Left cardiac atrium (tissue), 4 donors: Measurements from ENCODE around the gene SLIT3. TPM values are rescaled to one million over a fixed set of nuclear protein-coding genes. Genes with fewer than 3 reads are reported as not detected.

Experiments used
- ATAC-seq, 2 donors: fragments of 200-7000 bp; cut with Tn5 transposase; one replicate each; pipeline ENCODE4 v1.9.1; 2020; ENCODE audit warnings: mild to moderate bottlenecking in 2 of 2, moderate library complexity in 2 of 2
- DNase-seq: peaks from one replicate; pipeline ENCODE4 v3.0.0-alpha.2; 2020
- intact Hi-C, 2 donors: fragments of 100-400 bp; cut with DNase I; formaldehyde crosslinking; loops; one replicate each; pipeline versions ENCODE4 v1.14.1 to v1.15.1; 2022 to 2023
- total RNA-seq, 2 donors: library from RNA; stranded (reverse); fragmentation: NEBNext Ultra II Directional; extraction: Animal tissue kit (Norgen Biotek cat#: 25700); gene quantifications; one replicate each; pipeline ENCODE4 v1.2.1, GENCODE V29; 2021
- donor health status: DM: no; HTN: yes; CAD: no.
- donor health status: DM: no; HTN: yes; CAD: no; lungs with severe emphysema.
- donor health status: DM: yes; HTN: yes; CAD: no.
- donor health status: Dilated cardiomyopathy.

The SLIT3 gene
- total RNA-seq, 2 donors from 2014 or later = 71.1 to 117 TPM

DNA sequence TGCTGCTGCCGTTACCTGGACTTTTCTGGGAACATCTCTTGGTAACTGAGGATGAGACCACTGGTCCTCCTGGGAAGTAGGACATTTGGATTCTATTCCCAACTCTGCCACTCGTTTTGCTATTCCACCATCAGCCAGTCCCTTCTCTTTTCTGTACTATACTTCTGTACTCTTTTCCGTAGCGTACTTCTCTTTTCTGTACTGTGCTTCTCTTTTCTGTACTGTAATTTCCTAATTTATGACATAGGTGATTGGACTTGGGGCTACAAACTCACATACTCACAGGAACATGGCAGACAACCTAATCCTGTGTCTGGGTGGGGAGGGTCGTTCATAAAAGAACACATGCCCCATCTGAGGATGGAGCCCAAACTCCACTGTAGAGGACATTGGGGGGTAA, 386.4 kb downstream of the SLIT3 start:
- intact Hi-C loops = no loop called here
- DNase-seq (no peak), ATAC-seq (no peak)

GRCh38 chr5:168910874-168911273, 390.1 kb downstream of the SLIT3 start:
- ATAC-seq (no peak), DNase-seq (no peak)
- intact Hi-C loops = no loop called here

DNA sequence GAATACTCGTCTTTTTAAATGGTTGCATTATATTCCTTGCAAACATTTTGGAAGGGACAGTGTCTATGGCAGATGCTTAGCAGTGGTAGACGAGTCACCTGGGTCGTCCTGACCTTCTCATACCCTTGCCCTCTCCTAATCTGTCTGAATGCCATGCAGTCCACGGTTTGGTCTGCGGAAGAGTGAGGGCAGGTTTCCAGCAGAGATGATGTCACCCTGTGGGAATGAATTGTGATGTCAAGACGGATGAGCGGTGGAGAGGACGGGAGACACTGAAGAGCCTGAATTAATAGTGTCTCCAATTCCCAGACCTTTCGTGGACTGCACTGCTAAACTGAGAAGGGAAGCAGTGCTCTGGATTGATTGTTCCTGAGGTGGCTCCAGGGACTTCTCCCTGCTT, 392.7 kb downstream of the SLIT3 start:
- intact Hi-C loops = no loop called here
- ATAC-seq = peak; percentile 89 to 97
- peak; percentile 67 for DNase-seq

DNA sequence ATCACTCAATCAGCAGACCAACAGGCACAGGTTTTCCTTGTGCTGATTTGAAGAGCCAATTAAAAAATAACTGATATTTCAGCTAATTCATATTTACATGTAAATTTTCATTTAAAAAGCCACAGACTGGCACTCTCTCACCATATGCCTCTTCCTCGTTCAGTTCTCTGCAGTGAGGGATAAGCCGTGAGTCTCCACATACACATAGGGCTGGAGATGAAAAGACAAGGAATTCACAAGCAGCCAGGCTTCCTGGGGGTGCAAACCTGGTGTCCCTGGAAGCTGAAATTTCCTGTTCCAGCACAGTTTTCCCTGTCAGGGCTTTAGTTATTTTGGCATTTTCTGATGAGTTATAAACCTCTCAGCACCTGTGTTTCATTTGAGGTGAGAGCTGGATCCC, 397.9 kb downstream of the SLIT3 start:
- no peak for DNase-seq
- ATAC-seq = no peak
- intact Hi-C loops = no loop called here

- ATAC-seq (no peak), DNase-seq (no peak)
- intact Hi-C loops = no loop called here
These were observed 401.3 kb downstream of the SLIT3 start for GRCh38 chr5:168899673-168900072.

DNA sequence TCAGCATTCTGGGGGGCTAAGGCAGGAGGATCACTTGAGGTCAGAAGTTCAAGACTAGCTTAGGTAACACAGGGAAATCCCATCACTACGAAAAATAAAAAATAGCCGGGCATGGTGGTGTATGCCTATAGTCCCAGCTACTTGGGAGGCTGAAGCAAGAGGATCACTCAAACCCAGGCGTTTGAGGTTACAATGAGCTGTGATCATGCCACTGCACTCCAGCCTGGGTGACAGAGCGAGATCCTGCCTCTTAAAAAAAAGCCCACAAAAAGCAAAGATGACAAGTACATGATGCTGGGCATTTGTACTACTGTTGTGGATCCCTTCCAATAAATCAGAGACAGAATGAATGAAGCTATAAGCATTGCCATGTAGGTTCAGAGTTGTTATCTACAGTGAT, 401.7 kb downstream of the SLIT3 start:
- DNase-seq (no peak), ATAC-seq (no peak)
- intact Hi-C loops = no loop called here

GRCh38 chr5:168898247-168898911, 402.6 kb downstream of the SLIT3 start:
- no peak for DNase-seq
- no peak for ATAC-seq
- intact Hi-C loops = no loop called here

- DNase-seq (no peak), ATAC-seq (no peak)
- intact Hi-C loops = no loop called here
These were observed 403.4 kb downstream of the SLIT3 start for GRCh38 chr5:168897387-168898122.

DNA sequence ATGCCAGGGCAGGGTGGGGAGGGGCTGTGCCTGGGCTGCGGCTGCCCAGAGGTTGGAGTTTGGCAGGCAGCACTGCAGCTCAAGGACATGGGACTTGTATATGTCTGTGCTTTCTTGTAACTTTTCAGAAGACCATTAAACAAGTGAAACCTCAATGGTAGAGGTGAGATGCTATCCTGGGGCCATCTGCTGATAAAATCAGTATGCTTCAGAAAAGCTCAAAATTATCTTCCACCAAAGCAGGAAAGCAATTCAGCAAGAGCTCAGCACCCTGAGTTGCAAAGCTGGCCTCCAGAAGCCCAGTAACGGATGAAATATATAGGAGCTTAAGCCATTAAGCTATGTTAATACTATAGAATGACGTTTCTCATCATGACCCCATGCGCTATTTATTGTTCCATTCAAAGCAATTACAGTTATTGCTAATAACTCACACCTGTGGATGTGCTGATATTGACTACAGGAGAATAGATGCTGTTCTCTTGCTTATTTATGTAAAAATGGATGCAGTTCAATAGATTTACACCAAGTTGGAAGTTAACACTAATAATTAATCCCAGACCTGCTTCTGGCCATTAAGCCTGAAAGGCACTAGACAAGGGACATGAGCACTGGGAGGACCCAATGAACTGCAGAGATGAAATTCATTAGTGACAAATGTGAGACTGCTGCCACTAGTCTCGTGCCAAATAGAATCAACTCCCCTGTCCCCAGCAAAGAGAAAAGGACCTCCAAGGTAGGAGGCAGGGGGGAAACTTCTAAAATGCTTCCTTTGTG, 405.5 kb downstream of the SLIT3 start:
- DNase-seq (no peak), ATAC-seq (no peak)
- intact Hi-C loops = no loop called here

DNA sequence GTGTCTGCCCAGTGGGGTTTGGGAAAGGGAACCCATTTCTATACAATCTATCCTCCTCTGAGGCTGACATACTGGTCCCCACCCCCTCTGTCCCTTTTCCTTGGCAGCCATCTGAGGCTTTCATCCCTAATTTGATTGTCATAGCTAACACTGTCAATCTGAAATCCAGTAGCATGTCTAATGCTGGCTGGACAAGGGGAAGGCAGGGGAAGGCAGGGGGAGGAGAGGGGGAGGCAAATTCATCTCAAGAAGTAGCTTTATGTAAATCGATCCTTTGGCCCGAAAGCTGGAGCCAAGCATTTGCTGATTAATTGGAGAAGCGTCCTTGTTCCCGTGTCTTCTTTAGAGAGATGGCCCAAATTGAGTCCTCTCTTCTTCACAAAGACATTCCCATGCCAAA, 407.7 kb downstream of the SLIT3 start:
- intact Hi-C loops = no loop called here
- no peak for ATAC-seq
- DNase-seq = no peak

- ATAC-seq (no peak), DNase-seq (no peak)
- intact Hi-C loops = no loop called here
These were observed 408.2 kb downstream of the SLIT3 start for GRCh38 chr5:168892618-168893186.

DNA sequence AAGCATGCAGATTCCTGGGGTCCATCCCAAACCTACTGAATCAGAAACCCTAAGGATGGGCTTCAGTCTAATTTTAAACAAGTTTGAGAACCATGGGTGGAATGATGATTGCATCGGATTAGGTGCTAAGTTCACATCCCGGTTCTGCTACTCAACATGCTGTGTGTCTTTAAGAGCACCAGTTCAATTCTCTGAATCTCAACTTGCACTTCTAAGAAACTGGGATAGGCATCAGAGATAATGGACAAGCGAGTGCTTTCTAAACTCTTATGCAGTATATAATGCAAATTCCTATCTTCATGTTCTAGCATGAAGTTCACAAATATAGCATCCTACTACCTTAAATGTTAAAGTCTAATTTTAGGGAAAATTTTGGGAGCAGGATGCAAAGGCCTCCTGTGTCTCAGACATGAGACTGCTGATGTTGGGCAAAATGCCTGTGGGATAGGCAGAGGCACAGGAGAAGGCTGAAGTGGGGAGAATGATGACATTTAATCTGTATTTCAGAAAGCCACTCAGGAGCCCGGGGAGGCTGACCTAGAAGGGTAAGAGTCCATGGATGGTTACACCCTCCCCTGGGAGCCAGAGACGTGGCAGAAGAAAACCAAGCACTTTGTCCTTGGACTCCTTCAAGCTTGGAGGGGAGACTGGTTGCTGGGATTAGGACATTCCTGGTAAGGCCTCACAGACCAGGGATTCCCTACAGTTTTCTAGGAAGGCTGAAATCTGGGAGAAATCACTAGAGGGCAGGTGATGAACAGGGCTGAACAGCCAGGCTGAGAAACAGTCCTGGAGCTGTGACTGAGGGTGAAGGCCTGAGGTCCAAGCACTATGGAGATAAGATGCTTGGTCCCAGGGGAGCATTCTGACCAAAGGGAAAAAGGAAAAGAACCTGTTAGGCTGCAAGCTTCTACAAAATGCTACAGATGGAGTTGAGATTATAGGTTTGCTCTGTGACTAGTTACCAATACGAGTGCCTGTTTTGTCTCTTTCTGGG, 409.8 kb downstream of the SLIT3 start:
- intact Hi-C loops = no loop called here
- DNase-seq (no peak), ATAC-seq (no peak)

GRCh38 chr5:168889039-168889438, 411.9 kb downstream of the SLIT3 start:
- intact Hi-C loops = no loop called here
- no peak for ATAC-seq

GRCh38 chr5:168887931-168888330, 413.0 kb downstream of the SLIT3 start:
- no peak for ATAC-seq
- intact Hi-C loops = no loop called here
- no peak for DNase-seq

More at GRCh38 chr5:168889039-168889438, 411.9 kb downstream of the SLIT3 start:
- DNase-seq = no peak

DNA sequence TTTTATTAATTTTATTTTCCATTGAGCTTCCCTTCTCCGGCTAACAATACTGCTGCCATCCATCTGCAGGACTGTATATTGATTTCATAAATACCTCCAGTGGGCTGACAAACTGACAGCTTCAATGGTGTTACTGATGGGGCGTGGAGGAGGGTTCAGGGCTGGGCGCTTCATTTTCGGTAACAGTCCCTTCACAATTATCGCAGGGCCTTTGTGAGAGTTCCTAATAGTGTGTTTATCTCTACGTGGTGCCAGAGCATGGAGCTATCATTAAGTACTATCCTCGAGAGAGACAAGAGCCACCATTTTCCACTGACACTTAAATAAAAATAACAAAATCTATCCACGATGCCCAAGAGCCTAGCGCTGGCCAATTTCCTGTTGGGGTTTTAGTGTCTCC, 414.8 kb downstream of the SLIT3 start:
- DNase-seq (peak; percentile 48), ATAC-seq (peak; percentile 81 to 82)
- intact Hi-C loops = no loop called here

DNA sequence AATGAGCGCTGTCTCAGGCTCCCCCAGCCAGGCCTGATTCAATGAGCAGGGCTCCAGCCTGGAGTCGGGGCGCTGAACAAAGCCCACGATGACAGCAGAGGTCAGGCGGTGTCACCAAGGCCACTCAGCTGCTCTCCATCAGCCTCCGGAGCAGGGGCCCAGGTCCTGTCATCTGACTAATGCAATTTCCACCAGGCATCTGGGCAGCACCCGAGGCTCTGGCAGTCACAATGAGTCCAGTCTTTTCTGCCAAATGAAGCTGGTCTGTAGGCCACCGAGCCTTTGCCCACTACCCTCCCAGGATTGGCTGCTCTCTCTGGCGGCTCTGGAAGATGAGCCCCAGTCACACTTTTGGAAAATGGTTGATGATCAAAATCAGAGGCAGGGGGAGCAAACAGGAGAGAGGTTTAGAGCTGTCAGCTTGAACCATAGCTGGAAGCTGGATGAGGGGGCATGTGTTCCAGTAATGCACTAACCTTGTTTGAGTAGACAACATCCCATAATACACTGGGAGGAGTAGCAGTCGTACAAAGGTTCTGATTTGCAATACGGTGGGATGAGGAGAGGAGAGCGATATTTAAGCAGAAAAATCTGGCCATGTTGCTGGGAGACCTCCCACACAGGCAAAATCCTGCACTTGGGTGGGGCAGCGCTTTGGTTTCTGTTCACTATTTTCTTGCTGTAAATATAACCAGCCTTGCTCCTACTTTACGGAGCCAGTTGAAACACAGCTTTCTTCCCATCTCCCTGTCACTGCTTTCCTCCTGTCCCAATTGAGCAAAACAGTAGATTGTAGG, 415.4 kb downstream of the SLIT3 start:
- intact Hi-C loops = no loop called here
- DNase-seq (peak; percentile 59), ATAC-seq (peak; percentile 69 to 86)

DNA sequence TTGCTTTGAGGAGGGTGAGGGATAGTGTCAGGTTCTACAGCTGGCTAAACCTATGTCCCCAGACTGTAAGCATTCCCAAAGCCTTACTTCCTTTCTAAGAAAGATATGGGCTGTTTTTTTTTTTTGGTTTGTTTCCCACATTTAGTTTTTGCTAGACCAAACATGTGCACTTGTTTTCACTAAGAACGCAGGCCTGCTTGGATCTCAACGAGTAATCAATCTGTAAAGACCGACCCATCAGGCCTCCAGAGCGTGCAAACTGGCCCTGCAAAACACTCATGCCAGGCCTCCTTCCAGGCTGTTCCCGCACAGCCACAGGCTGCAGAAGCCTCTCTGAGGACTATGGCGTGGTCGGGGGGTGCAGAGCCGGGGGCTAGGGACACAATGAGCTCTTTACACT, 416.9 kb downstream of the SLIT3 start:
- no peak for DNase-seq
- no peak for ATAC-seq
- intact Hi-C loops = no loop called here

- intact Hi-C loops = no loop called here
- DNase-seq (no peak), ATAC-seq (no peak)
These were observed 417.6 kb downstream of the SLIT3 start for GRCh38 chr5:168883281-168883741.
